HG03095 (cell line): Measurements from ENCODE around the gene TUBB.

Experiments
- ATAC-seq: cut with Tn5 transposase; IDR thresholded peaks from one replicate; pipeline ENCODE4 v1.9.1; 2021; ENCODE audit warnings: moderate library complexity; ENCODE audit not compliant: unreplicated experiment

Gene TUBB

GRCh38 chr6:30719791-30720737, at the start of gene TUBB:
Gene TUBB (plus strand): TSS chr6:30720352. CDS start chr6:30720507, 155 bp downstream.
- ATAC-seq = peak; percentile 40

DNA sequence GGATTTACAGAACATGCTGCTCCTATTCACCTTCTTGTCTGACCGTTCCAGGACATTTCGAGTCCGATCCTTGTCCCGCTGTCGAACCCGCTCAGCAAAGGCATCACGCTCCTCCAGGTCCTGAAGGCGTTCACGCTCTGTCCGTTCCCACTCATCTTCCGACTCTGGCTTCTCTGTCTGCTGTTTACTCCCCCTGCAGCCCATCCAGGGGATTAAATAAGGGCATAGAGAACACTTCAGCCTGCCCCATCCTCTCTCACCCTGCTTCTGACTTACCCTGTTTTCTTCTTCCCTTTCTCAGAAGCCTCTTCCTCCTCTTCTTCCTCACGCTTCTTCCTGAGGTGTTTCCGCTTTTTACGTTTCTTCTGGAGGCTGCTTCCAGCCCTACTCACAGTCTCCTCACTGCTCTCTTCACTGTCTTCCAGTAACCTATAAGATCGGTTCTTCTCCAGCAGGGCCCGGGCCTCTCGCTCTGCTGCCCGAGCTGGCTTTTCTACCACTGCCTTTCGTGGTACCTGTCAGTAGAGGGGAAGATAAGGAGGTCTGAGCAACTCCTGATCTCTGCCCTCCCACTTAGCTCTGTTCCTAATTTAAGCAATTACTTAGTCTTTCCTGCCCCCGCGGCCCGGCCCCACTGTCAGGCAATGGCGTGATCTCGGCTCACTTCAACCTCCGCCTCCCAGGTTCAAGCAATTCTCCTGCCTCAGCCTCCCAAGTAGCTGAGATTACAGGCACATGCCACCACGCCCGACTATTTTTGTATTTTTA, 49.2 kb upstream of the TUBB start:
- ATAC-seq = no peak

DNA sequence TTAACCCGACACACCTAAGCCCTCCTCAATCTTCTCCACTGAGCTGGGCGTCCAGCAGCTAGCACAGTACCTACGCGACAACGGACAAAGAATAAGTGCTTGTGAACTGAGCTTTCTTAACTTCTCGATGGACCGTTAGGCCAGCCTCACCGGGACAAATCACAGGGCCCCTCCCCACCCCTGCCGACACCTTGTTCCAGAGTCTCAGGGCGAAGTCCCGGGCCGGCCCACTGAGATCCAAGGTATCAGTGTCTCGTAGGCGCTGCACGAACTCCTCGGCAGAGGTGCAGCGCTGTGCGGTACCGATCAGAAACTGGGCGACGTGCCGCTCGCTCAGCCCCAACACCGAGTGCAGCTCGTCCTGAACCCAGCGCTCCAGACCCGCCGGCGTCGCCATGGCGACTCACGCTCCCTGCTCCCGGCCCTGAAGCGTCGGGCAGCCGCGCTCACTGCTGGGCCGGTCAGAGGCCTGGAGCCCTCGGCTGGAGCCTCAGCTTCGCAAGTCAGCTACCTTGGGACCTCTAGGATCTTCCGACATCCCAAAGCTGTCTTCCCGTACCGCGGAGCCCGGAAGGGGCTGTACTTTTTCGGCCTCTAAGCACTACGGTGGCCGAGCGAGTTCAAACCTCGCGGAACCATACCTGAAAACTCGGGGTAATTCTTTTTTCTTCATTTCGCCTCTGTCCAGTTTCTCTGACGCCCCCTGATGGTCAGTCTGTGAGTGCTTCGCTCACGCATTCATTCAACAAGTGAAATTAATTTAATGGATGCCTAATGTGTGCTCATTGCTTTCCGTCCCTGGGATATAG, 47.5 kb upstream of the TUBB start, which contains the start of gene DHX16:
TSS of gene DHX16 (minus strand) at position 562 of the 809 bp plus-strand sequence. CDS start at position 397, 165 bp downstream.
- peak; percentile 55 for ATAC-seq

DNA sequence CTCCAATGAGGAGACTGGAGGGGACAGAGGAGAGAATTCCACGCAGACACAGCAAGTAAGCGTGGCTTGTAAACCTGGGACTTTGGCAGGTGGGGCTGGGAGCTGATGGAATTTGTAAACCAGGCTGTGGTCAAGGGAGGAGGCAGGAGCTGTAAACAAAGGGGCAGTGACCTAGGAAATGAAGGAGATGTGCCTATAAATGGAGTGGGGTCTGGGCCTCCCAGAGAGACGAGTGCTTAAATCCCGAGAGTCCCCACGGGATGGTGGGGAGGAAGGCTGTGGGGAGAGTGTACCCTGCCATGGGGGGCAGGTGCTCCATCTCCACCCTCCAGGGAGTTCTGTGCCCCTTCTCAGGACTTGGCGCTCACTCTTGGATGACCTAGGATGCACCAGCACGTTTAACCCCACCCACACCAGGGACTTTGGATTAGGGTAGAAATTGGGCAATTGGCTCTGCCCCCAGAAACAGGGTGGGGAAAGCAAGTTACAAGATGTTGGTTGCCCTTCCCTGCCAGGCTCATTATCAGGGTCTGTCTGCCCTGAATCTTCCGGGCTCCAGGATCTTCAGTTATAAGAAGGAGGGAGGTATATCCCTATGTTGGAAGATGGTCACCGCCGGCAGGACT, 43.4 kb upstream of the TUBB start:
- no peak for ATAC-seq

- ATAC-seq = no peak
Observed at GRCh38 chr6:30678964-30679726, 41.0 kb upstream of the TUBB start.

- no peak for ATAC-seq
Observed at GRCh38 chr6:30679765-30680535, 40.2 kb upstream of the TUBB start.

GRCh38 chr6:30681766-30682142, 38.4 kb upstream of the TUBB start:
- ATAC-seq = no peak

DNA sequence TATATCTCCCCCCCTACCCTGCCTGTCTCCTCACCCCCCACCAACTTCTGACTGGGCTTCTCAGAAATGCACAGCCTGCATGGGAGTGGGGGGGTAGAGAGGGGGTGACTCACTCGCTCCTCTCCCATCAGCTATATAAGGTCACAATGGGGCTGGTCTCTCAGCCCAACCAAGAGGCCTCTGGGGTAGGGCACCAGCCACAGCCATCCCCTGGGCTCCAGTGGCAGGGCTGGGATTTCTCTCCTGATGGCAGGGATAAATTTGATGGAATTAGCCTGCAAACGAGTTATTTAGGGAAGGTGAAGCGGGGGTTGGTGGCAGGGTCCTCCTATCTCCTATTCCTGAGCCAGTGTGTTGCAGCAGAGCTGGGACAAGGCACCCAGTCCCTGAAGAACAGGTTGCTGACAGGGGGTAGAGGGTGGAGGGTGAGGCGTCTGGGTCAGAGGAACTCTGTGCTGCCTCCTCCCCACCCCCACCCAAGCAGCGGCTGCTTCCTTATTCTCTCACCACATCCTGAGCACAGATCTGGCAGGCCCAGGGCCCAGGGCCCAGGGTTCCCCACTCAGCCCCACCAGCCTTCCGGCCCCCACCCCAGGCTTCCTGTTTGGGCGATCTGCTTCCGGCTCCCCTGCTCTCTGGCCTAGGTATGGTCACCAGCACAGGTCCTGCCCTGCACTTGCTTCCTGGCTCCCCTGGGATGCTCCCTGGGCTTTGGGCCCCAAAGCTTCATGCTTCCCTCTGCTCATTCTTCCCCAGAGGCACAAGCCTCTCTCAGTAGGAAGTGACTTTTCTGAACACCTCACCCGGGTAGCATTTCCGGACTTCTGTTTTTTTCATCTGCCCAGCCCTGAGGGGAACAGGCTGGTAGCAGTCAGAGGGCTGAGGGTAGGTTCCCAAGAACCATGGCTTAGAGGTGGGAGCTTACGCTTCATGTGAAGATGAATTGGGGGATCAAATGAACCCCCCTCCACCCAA, 37.7 kb upstream of the TUBB start:
- ATAC-seq = peak; percentile 44

- no peak for ATAC-seq
Observed at GRCh38 chr6:30683183-30683979, 36.8 kb upstream of the TUBB start.

DNA sequence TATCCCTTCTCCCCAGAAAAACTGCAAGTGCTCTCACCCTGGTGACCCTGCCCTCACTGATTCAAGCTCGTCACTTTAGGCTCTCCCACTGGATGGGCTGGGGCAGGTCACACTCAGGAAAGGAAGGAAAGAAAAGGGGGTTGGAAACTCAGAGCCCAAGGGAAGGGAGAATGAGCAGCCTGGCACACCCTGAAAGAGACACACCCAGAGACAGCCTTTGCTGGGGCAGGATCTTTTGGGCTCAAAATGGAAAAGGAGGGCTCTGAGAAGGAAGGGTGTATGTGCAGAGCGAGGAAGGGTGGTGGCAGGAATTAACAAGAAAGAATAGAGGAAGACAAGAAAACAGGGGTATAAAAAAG, 36.2 kb upstream of the TUBB start:
- ATAC-seq = no peak

DNA sequence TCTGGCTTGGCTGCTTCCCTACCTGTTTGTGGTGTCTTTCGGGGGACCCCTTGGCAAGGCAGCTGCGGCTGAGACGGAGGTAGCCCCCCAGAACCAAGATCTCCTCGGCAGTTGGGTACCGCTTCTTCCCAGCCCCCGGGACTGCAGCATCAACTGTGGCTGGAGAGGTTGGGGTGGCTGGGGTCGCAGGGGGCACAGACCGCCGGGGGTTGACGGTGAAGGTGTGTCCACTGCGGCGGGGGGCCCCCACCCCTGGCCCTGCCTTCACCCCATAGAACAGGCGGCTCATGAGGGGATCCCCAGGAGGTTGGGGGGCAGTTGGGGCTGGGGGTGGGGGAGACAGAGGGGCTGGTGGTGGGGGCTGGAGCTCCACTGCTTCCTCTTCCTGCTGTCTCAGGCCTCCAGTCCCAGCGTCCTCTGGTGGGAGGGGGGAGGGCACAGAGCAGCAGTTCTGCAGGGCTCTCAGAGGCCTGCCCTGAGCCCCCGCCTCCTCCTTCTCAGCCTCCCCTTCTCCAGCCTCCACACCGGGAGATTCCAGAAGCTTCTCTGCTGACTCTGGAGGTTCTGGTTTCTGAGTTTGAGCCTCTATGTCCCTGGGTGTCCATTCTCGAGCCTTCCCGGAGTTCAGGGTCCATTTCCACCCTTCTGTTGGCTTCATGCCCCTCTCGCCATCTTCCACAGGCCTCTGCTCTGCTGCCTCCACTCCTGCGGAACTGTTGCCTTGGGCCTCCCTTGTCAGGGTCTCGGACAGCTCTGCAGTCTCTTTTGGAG, 35.6 kb upstream of the TUBB start:
- no peak for ATAC-seq

GRCh38 chr6:30685157-30686008, 34.8 kb upstream of the TUBB start:
- ATAC-seq = no peak

DNA sequence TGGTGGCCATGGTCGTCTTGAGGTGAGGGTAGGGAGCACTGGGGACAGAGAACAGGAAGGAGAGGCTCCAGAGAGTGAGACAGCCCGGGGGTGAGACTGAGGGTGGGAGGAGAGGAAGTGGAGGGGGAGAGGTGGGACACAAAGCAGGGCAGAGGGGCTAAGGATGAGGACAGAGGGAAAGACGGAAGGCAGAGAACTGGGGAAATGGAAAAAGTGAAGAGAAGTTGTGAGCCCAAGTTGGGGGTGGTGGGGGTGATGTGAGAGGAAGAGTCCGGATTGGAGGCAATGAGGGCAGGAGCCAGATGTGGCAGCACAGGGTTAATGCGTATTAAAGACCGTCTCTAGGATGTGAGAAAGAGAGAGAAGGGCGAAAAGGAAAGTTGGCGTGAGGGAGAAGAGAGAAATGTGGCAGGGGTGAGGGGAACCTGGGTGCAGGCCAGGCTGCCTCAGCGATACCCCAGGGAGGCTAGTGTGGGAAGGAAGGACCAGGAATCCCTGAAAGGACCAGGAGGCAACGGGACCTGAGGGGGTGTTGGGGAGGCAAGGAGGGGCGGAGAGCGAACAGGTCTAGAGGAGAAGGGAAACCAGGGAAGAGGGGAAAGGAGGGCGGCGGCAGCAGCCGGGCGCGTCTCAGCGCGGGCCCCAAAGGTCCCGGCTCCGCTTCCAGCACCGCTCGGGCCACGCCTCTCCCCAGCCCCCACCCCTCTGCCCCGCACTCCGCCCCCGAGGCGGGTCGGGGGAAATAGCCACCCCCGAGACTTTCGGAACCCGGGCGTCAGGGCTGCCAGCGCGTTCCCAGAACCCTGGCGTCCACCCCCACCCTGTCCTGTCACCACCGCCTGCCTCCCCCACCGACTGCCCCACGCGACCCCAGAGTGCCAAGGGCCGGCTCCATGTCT, 33.9 kb upstream of the TUBB start, which contains the start of gene PPP1R18:
TSS of gene PPP1R18 (minus strand) at position 637 of the 899 bp plus-strand sequence. CDS start at position 10, 627 bp downstream.
- no peak for ATAC-seq

DNA sequence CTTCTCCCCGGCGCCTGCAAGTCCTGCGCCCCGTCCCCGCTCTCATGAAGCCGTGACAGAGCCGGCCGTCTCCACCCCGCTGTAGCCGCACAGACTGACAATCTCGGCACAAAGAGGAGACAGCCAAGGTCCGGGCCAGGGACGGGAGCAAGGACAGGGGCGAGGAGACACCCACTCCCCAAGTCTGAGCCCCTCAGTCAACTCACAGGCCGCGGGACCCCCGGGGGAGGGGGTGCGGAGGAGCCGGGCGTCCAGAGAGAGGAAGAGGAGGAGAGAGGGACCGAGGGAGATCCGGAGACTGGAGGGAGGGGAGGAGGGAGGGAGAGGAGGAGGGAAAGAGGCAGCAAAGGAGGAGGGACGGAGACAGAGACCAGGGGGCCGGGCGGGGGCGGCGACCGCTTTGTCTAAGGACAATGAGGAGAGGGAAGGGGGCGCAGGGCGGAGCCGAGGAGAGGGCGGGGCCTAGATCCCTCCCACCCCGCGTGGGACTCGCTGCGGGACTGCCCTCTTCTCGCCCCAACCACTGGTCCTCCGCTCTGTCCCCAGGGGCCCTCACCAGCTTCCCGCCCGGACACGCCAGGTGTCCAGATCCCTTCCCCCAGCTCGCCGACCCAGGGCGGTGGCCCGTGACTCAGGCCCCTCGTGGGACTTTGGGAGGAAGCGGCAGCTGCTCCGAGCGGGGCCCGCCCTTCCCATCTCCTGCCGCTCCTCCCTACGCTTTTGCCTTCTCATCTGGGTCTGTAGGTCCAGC, 33.1 kb upstream of the TUBB start:
- ATAC-seq = peak; percentile 42
